HEK293 (cell line): ENCODE data around the gene PLEKHM2.
A peak's percentile ranks its signal among the peaks of the same experiment; 100 is the strongest.

Experiments
- CTCF ChIA-PET: fragments of 350-600 bp; formaldehyde crosslinking; extraction: SDS; loops from one replicate; lab custom pipeline; 2021; ENCODE audit warnings: antibody characterized with exemption; lab: Yijun Ruan, JAX
- POLR2A ChIA-PET: fragments of 300-600 bp; formaldehyde crosslinking; extraction: SDS; loops from one replicate; lab custom pipeline; 2020; ENCODE audit warnings: antibody characterized with exemption, inconsistent platforms; lab: Yijun Ruan, JAX
- H3K27ac ChIP-seq: fragments of 200-500 bp; sonication (Bioruptor generic); 2 replicates; pipeline ENCODE4 v1.5.1; 2014; ENCODE audit warnings: low read depth, low read length, control low read depth, inconsistent platforms; ENCODE audit errors: extremely low read depth
- H3K36me3 ChIP-seq, 2 experiments: fragments of 200-500 bp in 1 of 2; sonication (Bioruptor generic) in 1 of 2; 1 replicate in 1 of 2; 2 replicates in 1 of 2; pipeline ENCODE4 v1.5.1; 2014 to 2017; ENCODE audit warnings: inconsistent platforms in 2 of 2, low read length in 2 of 2; ENCODE audit not compliant: control insufficient read depth in 2 of 2, insufficient read depth in 1 of 2
- H3K4me1 ChIP-seq: fragments of 200-500 bp; sonication (Bioruptor generic); 2 replicates; pipeline ENCODE4 v1.5.1; 2014; ENCODE audit warnings: mild to moderate bottlenecking, low read length, inconsistent platforms; ENCODE audit not compliant: control insufficient read depth, insufficient read depth
- H3K4me3 ChIP-seq: 2 replicates; pipeline ENCODE4 v1.5.1; 2011; ENCODE audit warnings: low read depth, mild to moderate bottlenecking, control low read depth, low read length, moderate library complexity
- H3K9me3 ChIP-seq: fragments of 200-500 bp; sonication (Bioruptor generic); 2 replicates; pipeline ENCODE4 v1.5.1; 2014; ENCODE audit warnings: low read depth, low read length, inconsistent platforms; ENCODE audit not compliant: control insufficient read depth, insufficient read depth
- EGR2 ChIP-seq: fragments of 450-650 bp; formaldehyde crosslinking; IDR thresholded peaks from 2 replicates; pipeline ENCODE4 v1.5.1; 2016; ENCODE audit warnings: low read depth, missing biosample characterization, missing genetic modification characterization
- HOXD13 ChIP-seq: sonication (generic); formaldehyde crosslinking; IDR thresholded peaks from 2 replicates; pipeline ENCODE4 v1.8.0; 2022; ENCODE audit warnings: missing genetic modification reagents, borderline replicate concordance
- KLF16 ChIP-seq: fragments of 450-650 bp; formaldehyde crosslinking; IDR thresholded peaks from 2 replicates; pipeline ENCODE4 v1.5.1; 2017; ENCODE audit warnings: missing biosample characterization, missing genetic modification characterization
- SP7 ChIP-seq: fragments of 450-650 bp; formaldehyde crosslinking; IDR thresholded peaks from 2 replicates; pipeline ENCODE4 v1.5.1; 2016; ENCODE audit warnings: missing biosample characterization, missing genetic modification characterization
- TCF7L2 ChIP-seq: IDR thresholded peaks from 2 replicates; pipeline ENCODE4 v1.6.1; 2011; ENCODE audit warnings: low read depth, mild to moderate bottlenecking, inconsistent platforms, low read length, moderate library complexity, borderline replicate concordance
- ZIC2 ChIP-seq: fragments of 450-650 bp; formaldehyde crosslinking; IDR thresholded peaks from 2 replicates; pipeline ENCODE4 v1.5.1; 2016; ENCODE audit warnings: missing biosample characterization, missing genetic modification characterization
- ZNF175 ChIP-seq: fragments of 450-650 bp; formaldehyde crosslinking; IDR thresholded peaks from 2 replicates; pipeline ENCODE4 v1.5.1; 2016; ENCODE audit warnings: missing biosample characterization, missing genetic modification characterization
- ZNF211 ChIP-seq: fragments of 450-650 bp; formaldehyde crosslinking; IDR thresholded peaks from 2 replicates; pipeline ENCODE4 v1.5.1; 2016; ENCODE audit warnings: low read depth, missing biosample characterization, missing genetic modification characterization
- ZNF223 ChIP-seq: fragments of 450-650 bp; formaldehyde crosslinking; IDR thresholded peaks from 2 replicates; pipeline ENCODE4 v1.5.1; 2016; ENCODE audit warnings: missing biosample characterization, missing genetic modification characterization
- ZNF24 ChIP-seq: fragments of 450-650 bp; formaldehyde crosslinking; IDR thresholded peaks from 2 replicates; pipeline ENCODE4 v1.5.1; 2016; ENCODE audit warnings: missing biosample characterization, missing genetic modification characterization
- ZNF266 ChIP-seq: fragments of 450-650 bp; formaldehyde crosslinking; IDR thresholded peaks from 2 replicates; pipeline ENCODE4 v1.5.1; 2016; ENCODE audit warnings: missing biosample characterization, missing genetic modification characterization, low read depth
- ZNF341 ChIP-seq: fragments of 450-650 bp; formaldehyde crosslinking; IDR thresholded peaks from 2 replicates; pipeline ENCODE4; 2016; ENCODE audit warnings: low read depth, missing biosample characterization, missing genetic modification characterization
- ZNF473 ChIP-seq: fragments of 450-650 bp; formaldehyde crosslinking; IDR thresholded peaks from 2 replicates; pipeline ENCODE4 v1.5.1; 2017; ENCODE audit warnings: missing biosample characterization, missing genetic modification characterization
- ZNF514 ChIP-seq: fragments of 450-650 bp; formaldehyde crosslinking; IDR thresholded peaks from 2 replicates; pipeline ENCODE4 v1.5.1; 2016; ENCODE audit warnings: missing biosample characterization, missing genetic modification characterization
- ZNF621 ChIP-seq: fragments of 450-650 bp; formaldehyde crosslinking; IDR thresholded peaks from 2 replicates; pipeline ENCODE4 v1.5.1; 2017; ENCODE audit warnings: missing biosample characterization, missing genetic modification characterization
- TF ChIP-seq, protein P1 (sequence below): fragments of 450-650 bp; formaldehyde crosslinking; IDR thresholded peaks from 2 replicates; pipeline ENCODE4 v1.5.1; 2017; ENCODE audit warnings: missing biosample characterization, missing genetic modification characterization
- TF ChIP-seq, protein P2 (sequence below): fragments of 450-650 bp; formaldehyde crosslinking; IDR thresholded peaks from 2 replicates; pipeline ENCODE4 v1.5.1; 2016; ENCODE audit warnings: missing biosample characterization, missing genetic modification characterization
- TF ChIP-seq, protein P3 (sequence below): fragments of 450-650 bp; IDR thresholded peaks from 2 replicates; pipeline ENCODE4 v1.5.1; 2018; ENCODE audit warnings: missing biosample characterization, missing genetic modification characterization
- TF ChIP-seq, protein P4 (sequence below): IDR thresholded peaks from 2 replicates; pipeline ENCODE4 v1.6.1; 2011; ENCODE audit warnings: mild to moderate bottlenecking, low read depth, low read length, borderline replicate concordance
- TF ChIP-seq, protein P5 (sequence below): fragments of 450-650 bp; formaldehyde crosslinking; IDR thresholded peaks from 2 replicates; pipeline ENCODE4 v1.5.1; 2016; ENCODE audit warnings: missing biosample characterization, missing genetic modification characterization

PLEKHM2 gene

DNA sequence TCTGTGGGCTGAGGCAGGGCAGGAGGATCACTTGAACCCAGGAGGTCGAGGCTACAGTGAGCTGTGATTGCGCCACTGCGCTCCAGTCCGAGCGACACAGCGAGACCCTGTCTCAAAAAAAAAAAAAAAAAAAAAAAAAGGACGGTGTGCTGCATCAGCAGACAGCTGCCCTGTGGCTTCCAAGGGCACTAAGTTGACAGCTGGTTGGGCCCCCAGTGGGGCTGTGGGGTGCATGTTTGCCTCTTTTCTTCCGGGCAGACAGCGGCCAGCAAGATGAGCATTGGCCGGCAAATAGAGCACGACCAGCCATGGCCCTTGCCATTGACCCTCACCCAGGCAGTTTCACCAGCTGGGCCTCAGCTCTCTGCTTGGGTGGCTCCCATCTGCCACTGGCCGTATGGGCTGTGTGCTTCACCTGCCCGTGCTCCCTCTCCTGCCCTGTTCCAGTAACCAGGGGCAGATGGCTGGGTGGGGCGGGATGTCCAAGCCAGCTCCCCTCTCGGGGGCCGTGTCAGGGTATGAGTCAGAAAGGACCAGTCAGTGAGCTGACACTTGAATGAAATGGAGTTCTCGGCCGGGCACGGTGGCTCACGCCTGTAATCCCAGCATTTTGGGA, 39.6 kb downstream of the PLEKHM2 start:
- TF ChIP-seq, protein P1, sequence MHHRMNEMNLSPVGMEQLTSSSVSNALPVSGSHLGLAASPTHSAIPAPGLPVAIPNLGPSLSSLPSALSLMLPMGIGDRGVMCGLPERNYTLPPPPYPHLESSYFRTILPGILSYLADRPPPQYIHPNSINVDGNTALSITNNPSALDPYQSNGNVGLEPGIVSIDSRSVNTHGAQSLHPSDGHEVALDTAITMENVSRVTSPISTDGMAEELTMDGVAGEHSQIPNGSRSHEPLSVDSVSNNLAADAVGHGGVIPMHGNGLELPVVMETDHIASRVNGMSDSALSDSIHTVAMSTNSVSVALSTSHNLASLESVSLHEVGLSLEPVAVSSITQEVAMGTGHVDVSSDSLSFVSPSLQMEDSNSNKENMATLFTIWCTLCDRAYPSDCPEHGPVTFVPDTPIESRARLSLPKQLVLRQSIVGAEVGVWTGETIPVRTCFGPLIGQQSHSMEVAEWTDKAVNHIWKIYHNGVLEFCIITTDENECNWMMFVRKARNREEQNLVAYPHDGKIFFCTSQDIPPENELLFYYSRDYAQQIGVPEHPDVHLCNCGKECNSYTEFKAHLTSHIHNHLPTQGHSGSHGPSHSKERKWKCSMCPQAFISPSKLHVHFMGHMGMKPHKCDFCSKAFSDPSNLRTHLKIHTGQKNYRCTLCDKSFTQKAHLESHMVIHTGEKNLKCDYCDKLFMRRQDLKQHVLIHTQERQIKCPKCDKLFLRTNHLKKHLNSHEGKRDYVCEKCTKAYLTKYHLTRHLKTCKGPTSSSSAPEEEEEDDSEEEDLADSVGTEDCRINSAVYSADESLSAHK (tag by site-specific recombination) = no peak
- TF ChIP-seq ZNF24 (tag by site-specific recombination) = no peak
- TF ChIP-seq, protein P2, sequence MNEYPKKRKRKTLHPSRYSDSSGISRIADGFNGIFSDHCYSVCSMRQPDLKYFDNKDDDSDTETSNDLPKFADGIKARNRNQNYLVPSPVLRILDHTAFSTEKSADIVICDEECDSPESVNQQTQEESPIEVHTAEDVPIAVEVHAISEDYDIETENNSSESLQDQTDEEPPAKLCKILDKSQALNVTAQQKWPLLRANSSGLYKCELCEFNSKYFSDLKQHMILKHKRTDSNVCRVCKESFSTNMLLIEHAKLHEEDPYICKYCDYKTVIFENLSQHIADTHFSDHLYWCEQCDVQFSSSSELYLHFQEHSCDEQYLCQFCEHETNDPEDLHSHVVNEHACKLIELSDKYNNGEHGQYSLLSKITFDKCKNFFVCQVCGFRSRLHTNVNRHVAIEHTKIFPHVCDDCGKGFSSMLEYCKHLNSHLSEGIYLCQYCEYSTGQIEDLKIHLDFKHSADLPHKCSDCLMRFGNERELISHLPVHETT = no peak
- no peak for TF ChIP-seq ZNF223
- TF ChIP-seq ZNF211 (tag by site-specific recombination) = no peak
- TF ChIP-seq, protein P3, sequence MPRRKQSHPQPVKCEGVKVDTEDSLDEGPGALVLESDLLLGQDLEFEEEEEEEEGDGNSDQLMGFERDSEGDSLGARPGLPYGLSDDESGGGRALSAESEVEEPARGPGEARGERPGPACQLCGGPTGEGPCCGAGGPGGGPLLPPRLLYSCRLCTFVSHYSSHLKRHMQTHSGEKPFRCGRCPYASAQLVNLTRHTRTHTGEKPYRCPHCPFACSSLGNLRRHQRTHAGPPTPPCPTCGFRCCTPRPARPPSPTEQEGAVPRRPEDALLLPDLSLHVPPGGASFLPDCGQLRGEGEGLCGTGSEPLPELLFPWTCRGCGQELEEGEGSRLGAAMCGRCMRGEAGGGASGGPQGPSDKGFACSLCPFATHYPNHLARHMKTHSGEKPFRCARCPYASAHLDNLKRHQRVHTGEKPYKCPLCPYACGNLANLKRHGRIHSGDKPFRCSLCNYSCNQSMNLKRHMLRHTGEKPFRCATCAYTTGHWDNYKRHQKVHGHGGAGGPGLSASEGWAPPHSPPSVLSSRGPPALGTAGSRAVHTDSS (tag by site-specific recombination) = no peak
- TF ChIP-seq, protein P4, sequence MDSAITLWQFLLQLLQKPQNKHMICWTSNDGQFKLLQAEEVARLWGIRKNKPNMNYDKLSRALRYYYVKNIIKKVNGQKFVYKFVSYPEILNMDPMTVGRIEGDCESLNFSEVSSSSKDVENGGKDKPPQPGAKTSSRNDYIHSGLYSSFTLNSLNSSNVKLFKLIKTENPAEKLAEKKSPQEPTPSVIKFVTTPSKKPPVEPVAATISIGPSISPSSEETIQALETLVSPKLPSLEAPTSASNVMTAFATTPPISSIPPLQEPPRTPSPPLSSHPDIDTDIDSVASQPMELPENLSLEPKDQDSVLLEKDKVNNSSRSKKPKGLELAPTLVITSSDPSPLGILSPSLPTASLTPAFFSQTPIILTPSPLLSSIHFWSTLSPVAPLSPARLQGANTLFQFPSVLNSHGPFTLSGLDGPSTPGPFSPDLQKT = no peak
- TF ChIP-seq ZNF175 (tag by site-specific recombination) = no peak
- TF ChIP-seq KLF16 = no peak
- TF ChIP-seq ZNF514 (tag by site-specific recombination) = no peak
- TF ChIP-seq ZNF266 (tag by site-specific recombination) = no peak
- Histone ChIP-seq H3K4me3 (no peak overlapping the region), H3K4me1 (no peaks in the 10 kb centered on the region), H3K27ac (no peak overlapping the region), H3K9me3 (no peaks in the 10 kb centered on the region), H3K36me3 (peaks cover 4 to 90% of the 10 kb centered on the region in 2 experiments; a peak in 1 of 3 replicates)
- POLR2A ChIA-PET = interaction anchor here (0.6 to 0.7 kb wide), 2 partner anchors 16 to 640 kb away, joined by 3 to 4 read pairs; no protein-coding TSS in a partner anchor
- CTCF ChIA-PET = no interaction called here

DNA sequence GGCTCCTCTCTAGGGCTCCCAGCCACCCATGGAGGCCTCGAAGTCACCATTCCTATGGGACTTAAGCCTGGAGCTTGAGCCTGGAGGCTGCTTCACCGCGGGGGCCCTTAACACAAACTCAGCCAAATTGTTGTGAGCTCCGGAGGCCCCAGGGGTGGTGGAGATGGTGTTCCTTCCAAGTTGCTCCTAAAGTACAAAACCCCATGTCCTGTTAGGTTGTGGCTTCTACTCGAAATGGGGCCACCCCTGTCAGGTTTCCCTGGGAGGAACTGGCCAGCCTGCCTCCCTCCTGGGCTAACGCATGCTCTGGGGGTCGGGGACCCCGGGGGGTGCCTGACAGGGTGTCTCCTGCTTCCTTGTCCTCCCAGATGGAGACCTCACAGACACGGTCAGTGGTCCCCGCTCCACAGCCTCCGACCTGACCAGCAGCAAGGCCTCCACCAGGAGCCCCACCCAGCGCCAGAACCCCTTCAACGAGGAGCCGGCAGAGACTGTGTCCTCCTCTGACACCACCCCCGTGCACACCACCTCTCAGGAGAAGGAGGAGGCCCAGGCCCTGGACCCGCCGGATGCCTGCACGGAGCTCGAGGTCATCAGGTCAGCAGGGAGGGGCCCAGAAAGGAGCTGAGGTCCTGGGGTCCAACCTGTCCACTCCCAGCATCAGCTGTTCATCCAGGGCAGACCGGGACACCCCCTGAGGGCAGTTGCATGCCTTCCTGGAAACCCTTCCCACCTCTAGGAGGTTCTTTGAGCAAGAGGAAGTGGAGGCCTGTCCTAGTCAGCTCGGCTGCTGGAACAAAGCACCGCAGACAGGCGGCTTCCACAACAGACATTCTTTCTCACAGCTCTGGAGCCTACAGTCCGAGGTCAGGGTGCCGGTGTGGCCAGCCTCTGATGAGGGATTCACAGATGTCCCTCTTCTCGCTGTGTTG, 41.1 kb downstream of the PLEKHM2 start:
- TF ChIP-seq HOXD13 (CRISPR knock-in tag) = no peak
- TF ChIP-seq ZNF341 (tag by site-specific recombination) = no peak
- peak; percentile 78 for TF ChIP-seq ZIC2
- TF ChIP-seq EGR2 (tag by site-specific recombination) = no peak
- TF ChIP-seq ZNF473 (tag by site-specific recombination) = no peak
- TF ChIP-seq SP7 (tag by site-specific recombination) = no peak
- TF ChIP-seq, protein P5, sequence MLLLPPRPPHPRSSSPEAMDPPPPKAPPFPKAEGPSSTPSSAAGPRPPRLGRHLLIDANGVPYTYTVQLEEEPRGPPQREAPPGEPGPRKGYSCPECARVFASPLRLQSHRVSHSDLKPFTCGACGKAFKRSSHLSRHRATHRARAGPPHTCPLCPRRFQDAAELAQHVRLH = no peak
- TF ChIP-seq ZNF621 = no peak
- TF ChIP-seq TCF7L2 = no peak
- CTCF ChIA-PET = no interaction called here
- H3K27ac ChIP-seq = no peak overlapping the region
- peaks cover 4 to 89% of the 10 kb centered on the region in 2 experiments; a peak in 1 of 3 replicates for H3K36me3 ChIP-seq
- no peaks in the 10 kb centered on the region for H3K4me1 ChIP-seq
- POLR2A ChIA-PET = no interaction called here
- no peak overlapping the region for H3K4me3 ChIP-seq
- H3K9me3 ChIP-seq = no peaks in the 10 kb centered on the region
